Stimulated activated CD4-positive, alpha-beta T cell treated with anti-CD3 and anti-CD28 coated beads, Interleukin-12 subunit alpha, Interleukin-12 subunit beta, amount 100 ng/mL, for 4 hours (primary cell): ENCODE measurements around the gene ERC2.

Experiments
- DNase-seq: peaks from one replicate; pipeline ENCODE4 v3.0.0-alpha.2; 2020

ERC2 gene

DNA sequence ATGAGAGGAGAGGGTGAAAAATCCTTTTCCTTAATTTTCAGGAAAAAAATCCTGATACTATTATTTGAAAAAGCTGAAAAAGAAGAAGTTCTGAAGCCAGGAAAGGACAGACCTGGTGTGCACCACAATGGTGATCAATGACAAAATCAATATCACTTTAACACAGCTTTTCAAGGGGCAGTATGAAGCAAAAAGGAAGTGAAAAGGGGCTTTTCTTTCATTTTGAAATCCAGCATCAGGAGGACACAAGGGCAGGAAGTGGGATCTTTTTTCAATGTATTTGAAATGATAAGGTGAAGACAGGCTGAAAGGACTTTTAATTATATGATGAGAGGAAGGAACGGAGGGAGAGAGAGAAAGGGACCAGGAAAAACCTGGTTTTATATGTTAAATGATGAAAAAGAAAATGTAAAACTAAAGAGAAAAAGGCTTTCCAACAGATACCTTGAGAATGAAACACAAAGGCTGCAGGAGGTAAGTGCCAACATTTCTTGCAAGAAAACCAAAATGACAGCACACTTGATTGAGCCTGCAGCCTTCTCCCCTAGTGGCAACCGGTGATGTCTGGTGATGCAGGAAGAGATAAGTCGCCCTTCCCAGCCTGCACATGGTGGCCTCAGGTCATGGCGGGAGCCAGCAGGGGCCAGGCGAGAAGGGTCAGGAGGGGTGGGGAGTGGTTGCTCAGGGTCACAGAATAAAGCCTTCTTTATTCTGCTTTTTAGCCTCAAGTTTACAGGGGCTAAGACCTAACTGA is 744.4 kb downstream of the ERC2 start:
- DNase-seq, result no peak

DNA sequence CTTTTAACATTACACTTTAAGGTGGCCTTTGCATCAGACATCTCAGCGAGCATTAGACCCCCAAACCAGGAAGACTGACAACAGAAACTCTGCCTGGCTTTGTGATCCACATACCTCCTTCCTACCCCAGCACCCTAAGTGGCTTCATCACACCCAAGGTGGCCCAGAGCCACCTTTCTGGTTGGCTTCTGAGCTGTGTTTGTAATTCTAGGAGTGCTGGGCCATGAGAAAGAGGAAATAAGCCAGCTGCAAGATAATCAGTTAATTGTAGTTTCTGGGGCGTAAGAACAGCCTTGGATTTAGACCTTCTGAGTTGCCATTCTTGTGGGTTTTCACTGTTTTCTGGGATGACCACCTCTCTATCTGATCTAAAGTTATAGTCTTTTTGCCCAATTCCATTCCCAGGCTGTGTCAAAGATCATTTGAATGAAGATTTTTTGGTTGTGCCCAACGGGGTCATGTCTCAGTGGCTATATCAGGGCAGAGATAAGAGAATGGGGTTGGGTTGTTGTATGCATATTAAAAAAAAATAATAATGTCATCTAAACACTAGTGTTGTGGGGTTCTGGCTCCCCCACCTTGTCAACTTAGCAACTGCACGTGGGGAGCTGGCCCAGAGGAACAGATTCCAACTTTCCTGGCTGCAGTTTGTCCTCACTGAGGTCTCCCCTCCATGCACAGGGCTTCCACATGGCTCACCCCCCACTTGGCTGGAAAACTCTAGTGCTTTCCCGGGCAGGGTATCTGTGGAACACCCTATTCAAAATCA is 746.4 kb downstream of the ERC2 start:
- DNase-seq, result no peak

DNA sequence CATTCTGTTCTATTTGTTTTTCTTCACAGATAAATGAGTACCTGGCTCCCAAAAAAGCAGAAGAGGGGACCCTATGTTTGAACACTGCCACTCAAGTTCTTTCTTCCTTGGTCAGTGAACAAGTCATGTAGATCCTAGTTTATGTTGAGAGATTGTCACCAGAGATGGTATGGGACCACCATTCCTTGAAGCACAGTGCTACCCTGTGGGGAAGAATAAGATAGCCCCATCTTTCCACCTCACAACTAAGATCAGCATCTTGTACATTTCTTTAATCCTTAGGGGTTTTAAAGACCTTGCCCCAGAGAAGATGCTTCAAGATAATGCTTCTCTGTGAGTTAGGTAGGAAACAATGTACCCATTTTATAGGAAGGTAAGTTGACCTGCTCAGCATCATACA is 747.7 kb downstream of the ERC2 start:
- DNase-seq, result no peak

DNA sequence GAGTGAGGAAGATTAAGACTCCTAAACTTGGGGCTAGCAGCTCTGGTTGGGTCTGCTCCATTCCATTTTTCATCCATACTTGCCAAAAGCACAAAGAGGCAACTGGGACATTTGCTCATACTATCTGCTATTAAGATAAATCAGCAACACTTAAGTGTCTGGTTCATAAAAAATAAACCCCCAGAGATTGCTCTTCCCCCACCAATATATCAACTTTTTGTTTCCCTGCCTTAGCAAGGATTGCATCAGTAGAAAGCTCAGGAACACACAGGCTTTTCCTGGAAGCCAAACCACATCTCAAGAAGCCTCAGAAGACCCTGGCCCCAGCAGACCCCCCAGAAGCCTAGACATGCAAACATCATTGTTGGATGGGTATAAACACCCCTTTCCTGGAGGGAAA is 748.8 kb downstream of the ERC2 start:
- no peak for DNase-seq

DNA sequence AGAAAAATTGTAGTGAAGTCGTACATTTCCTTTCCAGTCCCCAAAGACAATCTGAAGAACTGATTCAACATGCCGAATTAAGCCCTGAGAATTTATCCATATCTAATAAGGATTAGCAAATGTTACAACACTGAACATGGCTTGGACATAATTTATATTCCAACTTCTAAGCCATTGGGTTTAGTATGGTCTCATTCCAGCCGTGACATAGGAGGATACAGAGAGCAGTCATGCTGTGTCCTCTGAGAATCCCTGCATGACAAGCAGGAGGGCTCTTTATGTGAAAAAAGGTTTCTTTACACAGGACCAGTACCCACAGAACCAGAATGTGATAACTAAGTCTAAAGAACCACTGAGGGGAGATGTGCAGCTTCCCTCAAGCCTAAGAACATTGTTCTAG is 749.3 kb downstream of the ERC2 start:
- DNase-seq, result no peak

DNA sequence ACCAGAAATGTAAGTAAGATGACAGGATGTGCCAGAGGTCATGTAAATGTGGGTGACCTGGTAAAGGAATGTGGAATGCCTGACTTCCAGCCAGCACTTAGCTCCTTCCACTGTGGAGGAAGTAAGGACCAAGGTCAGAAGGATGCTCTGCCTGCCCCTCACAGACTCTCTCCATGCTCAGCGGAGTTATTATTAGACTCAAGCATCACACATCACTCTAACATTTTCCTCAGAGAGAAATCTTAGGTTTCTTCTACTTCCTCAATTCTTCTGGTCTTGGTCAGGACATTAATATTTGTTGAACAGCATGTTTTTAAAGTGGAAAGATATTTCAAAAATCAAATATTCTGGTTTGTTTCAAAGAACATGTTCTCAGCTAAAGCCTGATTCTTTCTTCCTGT is 749.7 kb downstream of the ERC2 start:
- DNase-seq, result no peak

DNA sequence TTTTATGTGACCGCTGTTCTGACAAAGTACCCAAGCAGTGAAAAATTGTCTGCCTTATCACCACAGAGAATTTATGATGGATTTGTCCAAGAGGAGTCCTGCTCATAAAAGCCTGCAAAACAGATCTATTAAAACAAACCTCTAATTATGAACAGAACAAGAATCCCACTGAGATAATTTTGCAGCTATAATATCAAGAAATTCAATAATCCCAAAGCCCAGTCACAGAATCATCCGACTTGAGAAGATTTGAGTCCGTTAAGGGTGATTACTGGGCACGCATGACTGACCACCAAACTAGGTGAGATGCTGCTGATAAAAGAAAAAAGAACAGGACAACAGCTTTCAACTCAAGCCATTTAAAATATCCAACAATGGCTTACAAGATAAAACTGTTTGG is 750.2 kb downstream of the ERC2 start:
- no peak for DNase-seq

DNA sequence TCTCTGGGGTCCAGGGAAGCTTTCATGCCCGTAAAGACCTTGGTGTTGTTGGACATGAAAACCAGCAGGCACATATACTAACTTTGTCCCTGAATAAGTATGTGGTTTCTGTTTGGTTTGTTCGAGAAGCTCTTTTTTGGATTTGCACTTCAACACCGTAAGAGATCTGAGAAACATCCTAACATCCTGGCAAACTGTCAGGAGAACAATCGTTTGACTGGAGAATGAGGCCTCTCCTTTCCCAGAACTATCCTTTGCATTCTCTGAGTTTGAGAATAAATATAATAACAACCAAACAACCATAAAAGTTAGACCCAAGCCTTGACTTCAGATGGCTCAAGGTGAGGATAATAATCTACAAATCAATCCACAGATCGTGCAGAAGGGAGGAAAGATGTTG is 750.8 kb downstream of the ERC2 start:
- DNase-seq, result no peak

DNA sequence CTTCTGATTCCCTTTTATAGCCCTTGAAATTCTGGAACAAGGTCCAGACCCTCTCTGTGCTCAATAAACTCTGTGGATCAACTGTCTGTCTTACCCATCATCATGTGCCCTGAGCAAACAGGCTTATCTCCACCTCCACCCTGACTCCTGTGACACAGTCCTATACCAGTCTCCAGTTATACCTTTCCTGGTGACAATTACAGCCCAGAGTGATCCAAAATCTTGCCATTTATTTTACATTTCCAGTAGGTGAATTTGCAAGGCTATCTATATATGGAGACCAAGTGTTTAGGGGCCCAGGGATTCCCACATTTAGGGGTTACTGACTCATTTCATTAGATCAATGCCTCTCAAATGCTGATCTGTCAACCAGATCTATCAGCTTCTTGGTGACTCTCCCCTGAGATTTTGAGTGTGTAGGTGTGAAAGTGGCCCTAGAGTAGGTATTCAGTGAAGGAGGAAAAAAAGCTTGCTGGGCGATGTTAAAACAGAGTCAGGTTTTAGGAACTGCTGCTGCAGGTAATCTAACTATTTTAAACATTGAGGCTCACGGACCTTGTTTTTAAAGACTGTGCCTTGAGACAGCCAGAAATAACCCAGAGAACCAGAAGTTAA is 751.5 kb downstream of the ERC2 start:
- DNase-seq, result no peak

DNA sequence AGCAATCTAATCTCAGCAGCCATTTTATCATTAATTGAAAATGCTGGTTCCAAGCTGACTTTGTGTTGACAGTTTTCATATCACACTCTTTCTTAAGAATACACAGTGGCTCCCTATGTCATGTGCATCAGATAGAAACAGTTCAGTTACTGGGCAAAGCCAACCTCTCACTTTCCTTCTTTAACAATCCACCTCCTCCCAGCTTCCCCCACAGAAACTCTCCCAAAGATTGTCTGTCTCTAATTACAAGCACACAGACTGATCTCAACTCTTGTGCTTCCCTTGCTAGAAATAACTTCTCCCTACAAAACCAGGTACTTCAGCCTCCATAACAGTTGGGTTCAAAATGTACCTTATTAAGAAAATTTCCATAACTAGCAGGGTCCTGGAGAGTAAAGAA is 752.2 kb downstream of the ERC2 start:
- DNase-seq, result no peak

DNA sequence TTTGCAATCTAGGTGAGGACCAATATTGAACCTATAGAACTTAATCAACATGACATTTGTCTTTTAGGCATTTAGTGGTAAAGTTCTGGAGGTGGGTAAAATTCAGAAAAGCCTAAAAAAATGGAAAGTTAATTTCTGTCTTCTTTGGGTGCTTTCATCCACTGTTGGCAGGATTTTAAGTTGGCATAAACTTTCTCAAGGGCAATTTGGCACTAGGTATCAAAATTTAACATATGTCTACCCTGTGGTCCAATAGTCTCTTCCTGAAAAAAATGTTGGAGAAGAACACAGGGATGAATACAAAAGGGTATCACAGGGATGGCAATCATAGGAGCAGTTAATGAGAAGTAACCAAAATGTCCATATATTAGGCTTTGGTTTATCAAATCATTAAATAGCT is 754.2 kb downstream of the ERC2 start:
- DNase-seq, result no peak

DNA sequence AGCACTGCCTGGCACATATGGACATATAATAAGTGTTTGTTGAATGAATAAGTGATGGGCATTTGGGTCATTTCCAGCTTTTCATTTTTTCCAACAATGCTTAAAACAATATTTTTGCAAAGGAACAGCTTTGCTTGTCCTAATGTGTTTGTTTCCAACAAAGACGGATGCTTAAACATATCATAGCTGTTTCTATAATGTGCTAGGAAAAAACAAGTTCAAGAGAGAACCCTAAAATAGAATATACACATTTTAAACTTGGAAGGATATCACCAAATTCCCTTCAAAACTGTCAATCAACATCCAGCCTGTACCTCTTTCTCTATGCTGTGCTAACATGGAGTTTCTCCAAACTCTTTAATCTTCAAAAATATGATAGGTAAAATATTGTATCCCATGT is 756.6 kb downstream of the ERC2 start:
- DNase-seq, result no peak

DNA sequence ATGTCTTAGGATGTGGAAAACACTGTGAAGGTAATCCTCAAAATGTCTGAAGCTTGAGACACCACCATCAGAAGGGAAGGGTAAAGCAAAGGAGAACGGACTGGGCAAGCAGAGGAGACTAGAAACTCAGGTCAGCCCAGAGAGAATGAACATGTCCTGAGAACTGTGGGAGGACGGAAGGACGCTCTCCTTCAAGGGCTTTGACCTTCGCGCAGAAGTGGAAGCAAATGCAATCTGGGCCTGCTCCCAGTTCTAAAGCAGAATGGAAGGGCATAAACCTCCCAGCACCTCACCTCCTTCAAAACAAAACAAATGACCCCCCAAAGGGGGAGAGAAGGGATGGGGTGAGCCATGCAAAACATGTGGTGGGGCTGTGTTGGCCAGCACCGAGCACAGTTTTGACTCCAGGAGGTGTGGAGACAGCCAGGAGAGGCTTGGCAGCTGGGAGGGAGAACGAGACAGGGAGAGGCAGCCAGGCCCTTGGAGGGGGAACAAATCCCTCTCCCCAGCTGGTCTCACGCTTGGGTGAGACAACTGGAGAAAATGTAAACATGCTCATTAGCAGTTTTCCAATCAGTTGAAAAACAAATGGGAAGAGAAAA is 758.8 kb downstream of the ERC2 start:
- DNase-seq, result no peak

DNA sequence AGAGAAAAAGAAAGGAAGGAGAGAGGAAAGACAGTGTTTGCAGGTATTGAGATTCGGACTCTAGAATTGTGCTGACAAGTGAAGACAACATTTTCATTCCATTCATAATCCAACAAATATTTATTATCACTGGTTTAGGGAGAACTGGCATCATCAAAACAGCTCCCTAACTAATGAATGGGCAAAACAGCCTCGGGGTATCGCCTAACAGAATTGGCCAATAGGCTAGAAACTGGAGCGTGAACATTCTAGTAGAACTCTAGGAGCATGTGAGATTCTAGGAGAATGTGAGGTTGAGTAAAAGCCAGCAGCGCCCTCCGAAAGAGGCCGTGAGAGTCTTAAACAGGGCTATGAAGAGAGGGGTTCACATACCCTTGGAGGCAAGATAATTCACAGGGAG is 759.3 kb downstream of the ERC2 start:
- no peak for DNase-seq

DNA sequence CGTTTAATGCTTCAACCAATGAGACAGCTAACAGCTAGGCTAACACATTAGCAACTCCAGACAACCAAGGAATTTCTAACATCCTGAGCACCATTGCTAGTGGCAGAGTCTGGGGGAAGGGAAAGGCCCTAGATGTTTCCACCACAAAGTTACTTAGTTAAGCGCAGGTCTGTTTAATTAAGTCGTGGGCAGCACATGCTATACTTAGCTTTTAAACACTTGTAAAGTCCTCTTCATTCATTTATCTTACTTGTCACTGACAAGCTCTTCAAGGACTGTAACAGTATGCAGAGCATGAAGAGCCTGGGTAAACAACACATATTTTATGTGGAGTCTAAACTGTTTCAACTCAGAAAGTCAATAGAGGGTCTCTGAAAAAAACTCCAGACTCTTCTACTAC is 760.0 kb downstream of the ERC2 start:
- no peak for DNase-seq

DNA sequence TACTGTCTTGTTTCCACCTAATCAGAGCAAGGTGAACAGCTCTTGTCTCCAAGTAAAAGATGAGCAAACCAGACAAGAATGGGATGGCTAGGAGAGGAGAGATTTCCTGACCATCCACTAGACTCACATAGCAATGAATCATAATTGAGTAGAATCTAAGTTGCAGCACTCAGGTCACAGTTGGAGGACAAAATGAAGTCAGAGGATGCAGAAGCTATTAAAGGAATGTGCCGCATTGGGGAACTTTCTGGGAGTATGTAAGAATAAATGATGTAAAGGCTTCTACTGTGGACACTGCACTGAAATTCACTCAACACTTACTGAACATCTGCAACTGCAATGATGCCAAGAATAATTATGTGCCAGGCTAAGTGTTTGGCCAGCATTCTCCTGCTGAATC is 763.7 kb downstream of the ERC2 start:
- DNase-seq, result no peak

DNA sequence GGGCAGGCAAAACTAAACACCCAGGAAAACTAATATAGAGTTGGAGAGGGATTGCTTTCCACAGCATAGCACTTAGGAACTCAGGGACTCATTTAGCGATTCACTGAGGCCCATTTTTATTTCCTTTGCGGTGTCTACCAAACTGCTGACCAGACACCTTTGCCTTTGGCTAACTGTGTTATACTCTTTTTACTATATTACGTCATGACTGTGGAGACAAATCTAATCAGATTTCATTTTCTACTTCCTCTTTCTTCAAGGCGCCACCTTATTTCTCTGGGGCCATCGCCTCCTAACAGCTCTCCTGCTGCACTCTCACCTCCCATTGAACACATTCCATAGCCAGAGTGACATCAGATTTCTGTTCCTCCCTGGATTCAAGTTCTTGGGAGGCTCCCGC is 765.4 kb downstream of the ERC2 start:
- no peak for DNase-seq

DNA sequence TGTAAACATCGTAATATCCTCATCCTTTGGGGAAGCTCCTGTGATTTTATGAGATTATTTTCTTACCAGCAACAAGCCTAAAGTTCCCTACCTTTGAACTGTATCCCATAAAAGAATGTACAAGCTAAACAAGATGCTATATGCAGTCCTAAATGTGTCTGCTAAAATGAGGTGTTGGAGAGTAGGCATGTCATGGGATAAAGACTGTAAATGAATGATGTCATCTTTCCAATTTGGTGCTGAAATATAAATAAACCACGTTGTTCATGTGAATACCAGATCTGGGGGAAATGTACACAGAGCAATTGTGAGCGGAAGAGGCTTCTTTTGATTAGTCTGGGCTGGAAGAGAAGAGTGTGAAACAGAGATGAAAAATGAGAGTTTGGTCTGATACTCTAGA is 766.3 kb downstream of the ERC2 start:
- DNase-seq, result no peak

DNA sequence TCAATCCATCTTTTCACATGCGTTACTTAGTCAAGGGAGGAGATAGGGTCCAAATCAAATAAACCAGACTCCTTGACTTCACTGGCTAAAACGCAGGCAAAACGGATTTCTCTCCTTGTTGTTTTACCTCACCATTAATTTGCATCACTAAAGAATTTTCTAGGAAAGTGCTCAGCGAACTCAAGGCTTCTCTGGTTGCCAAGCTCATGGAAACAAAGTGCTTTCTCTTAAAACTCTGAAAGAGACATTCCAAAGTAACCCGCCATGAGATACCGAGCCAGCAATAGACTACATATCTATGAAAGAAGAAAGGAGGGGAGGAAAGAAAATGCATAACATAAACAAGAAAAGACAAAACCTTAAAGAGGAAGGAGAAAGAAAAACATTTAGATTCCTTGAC is 769.4 kb downstream of the ERC2 start:
- no peak for DNase-seq

DNA sequence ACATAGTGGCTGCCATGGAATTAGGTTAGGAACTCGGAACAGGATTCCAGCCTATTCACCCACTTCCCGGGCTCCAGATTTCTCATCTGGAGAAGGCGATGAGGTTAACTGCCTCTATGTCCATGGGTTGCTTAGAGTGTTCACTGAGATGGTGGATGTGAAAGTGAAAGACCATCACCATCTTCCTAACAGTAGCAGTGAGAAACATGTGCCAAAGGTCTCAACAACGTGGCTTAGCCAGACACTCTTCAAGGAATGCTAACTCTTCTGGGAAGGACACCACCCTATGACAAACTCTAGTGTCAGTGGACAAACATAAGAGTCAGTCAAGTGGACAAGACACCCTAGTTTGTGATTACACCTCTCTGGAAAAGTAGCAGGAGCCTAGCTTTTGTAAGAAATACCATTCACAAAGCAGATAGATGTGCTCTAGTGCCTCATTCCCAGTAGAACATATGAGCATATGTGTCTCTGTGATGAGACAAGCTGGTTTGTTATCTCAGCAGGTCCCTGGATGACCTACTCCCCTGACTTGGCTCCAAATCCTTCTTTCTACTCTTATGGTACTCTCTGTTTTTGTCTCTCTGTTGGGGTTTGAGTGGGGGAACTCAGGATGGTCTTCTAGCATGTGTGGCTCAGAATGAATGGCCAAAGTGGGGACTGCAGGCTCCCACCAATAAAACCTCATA is 770.9 kb downstream of the ERC2 start:
- no peak for DNase-seq

DNA sequence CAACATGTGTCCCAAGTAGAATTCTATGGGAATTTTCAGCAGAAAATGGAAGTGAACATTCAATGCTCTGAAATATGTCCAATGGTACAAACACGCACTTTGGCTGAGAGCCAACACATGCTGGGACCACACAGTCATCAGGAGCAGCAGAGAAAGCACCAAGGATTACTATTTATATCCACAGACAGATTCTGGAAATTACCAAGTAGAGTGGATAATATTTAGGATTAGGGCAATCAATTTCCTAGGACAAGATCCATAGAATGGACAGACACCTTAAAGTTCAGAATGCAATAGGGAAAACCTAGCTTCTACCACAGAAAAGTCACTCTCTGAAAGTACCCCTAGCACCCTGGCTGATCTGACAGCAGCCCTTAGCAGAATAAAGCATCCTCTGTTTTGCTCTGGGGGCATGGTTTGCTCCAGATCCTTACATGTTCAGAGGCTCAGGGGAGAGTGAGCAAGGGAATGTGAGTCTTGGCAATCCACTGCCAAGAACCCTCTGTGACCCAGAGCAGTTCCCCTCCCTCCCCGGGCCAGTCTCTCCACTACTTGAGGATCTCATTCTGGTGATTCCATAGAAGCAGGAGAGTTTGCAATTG is 775.2 kb downstream of the ERC2 start:
- no peak for DNase-seq

DNA sequence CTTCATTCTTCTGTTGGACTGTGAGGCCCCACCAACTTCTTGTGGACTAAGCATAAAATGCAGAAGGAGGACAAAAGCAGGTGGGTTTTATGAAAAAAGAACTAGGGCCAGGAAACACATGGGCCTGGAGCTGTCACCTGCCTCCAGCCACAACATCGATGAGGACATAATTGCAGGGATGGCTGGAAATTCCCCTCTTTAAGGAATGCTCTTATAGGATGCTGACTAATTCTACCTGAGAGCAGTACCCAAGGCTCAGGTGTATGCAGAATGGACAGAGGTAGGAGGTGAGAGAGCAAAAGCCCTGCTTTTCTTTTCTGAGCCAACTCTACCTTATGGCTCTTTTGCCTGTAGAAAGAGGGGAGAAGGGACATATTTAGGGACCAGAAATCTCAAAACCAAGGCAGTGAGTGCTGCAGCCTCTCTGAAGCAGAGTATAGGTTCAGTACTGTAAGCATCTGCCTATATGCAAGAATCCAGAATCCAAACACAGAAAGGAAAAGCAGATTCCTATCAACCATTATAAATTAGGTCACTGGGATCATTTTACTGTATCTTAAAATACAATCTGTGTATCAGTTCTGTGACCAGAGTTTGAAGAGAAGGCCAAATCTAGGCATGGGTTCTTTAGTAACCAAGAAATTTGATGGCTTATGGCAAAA is 775.8 kb downstream of the ERC2 start:
- DNase-seq, result no peak
